Suppressor macrophage (primary cell): ENCODE results near the gene OR4M2.
"Not testable (repeated sequence)": the region's sequence is repeated elsewhere in the genome, so short reads cannot be mapped to it uniquely, and the experiment has no call there.

Experiments used
- DNase-seq, 4 experiments: peaks; one replicate each; pipeline ENCODE4 v3.0.0-alpha.2; 2020 to 2022
- total RNA-seq, 17 experiments: gene quantifications; one replicate each; lab custom pipeline; 2026; ENCODE audit warnings: mixed read lengths in 6 of 17, inconsistent platforms in 3 of 17; lab: John Stamatoyannopoulos, UW

The OR4M2 gene
- total RNA-seq: 0 reads per million in 17 experiments

GRCh38 chr15:22080227-22080626, at the start of gene OR4M2:
Gene OR4M2, plus strand, starts transcription at chr15:22080527. Its CDS starts 98 bp downstream, at chr15:22080625.
- DNase-seq: not testable (repeated sequence)

GRCh38 chr15:22069267-22069666, 11.1 kb upstream of the OR4M2 start:
- not testable (repeated sequence) for DNase-seq

GRCh38 chr15:22081386-22081785, 1.1 kb downstream of the OR4M2 start:
- DNase-seq: not testable (repeated sequence)

- not testable (repeated sequence) for DNase-seq
Measured at GRCh38 chr15:22098616-22099253, 18.4 kb downstream of the OR4M2 start.

GRCh38 chr15:22099289-22099891, 19.1 kb downstream of the OR4M2 start:
- DNase-seq: not testable (repeated sequence)

- DNase-seq: not testable (repeated sequence)
Measured at GRCh38 chr15:22122033-22122432, 41.7 kb downstream of the OR4M2 start.
